Mucosa of descending colon (tissue), 3 donors: ENCODE data around the gene NDRG2. TPM values are rescaled to one million over a fixed set of nuclear protein-coding genes. Genes with fewer than 3 reads are reported as not detected.

ENCODE experiments used
- ATAC-seq: fragments of 200-7000 bp; cut with Tn5 transposase; one replicate; pipeline ENCODE4 v1.9.1; 2020; ENCODE audit warnings: mild to moderate bottlenecking, moderate library complexity
- DNase-seq, 3 donors: peaks; one replicate each; pipeline ENCODE4 v3.0.0-alpha.2; 2020
- H3K36me3 ChIP-seq: fragments of 200-600 bp; one replicate; pipeline ENCODE4 v1.8.0; 2021; ENCODE audit warnings: low read depth, mild to moderate bottlenecking
- H3K4me1 ChIP-seq: fragments of 200-600 bp; one replicate; pipeline ENCODE4 v1.8.0; 2021; ENCODE audit warnings: low read depth, mild to moderate bottlenecking
- H3K4me3 ChIP-seq: fragments of 200-600 bp; one replicate; pipeline ENCODE4 v1.8.0; 2021; ENCODE audit warnings: mild to moderate bottlenecking
- H3K9me3 ChIP-seq: fragments of 200-600 bp; one replicate; pipeline ENCODE4 v1.8.0; 2021; ENCODE audit warnings: mild to moderate bottlenecking
- CTCF ChIP-seq: fragments of 200-600 bp; IDR thresholded peaks from one replicate; pipeline ENCODE4 v1.8.0; 2022; ENCODE audit warnings: antibody characterized with exemption, mild to moderate bottlenecking
- intact Hi-C, 2 donors: fragments of 100-400 bp; cut with DNase I in 1 of 2; cut with micrococcal nuclease in 1 of 2; formaldehyde crosslinking; loops; one replicate each; pipeline versions ENCODE4 v1.11.0 to v1.11.1; 2022; cut with DNase I, micrococcal nuclease
- long read RNA-seq, 2 donors: library from polyadenylated mRNA; unstranded; transcript quantifications; one replicate each; pipeline ENCODE4 v2.0.0, GENCODE V29; 2019 to 2021
- total RNA-seq, 3 donors: library from RNA; stranded (reverse); fragmentation: NEBNext Ultra II Directional in 2 of 3; extraction: Animal tissue kit (Norgen Biotek cat#: 25700) in 2 of 3; gene quantifications; one replicate each; pipeline versions ENCODE4 v1.2.1 to v1.2.4, GENCODE V29; 2021 to 2023
- donor health status: DM: no; HTN: no; CAD: no; lungs with moderate emphysema.
- donor health status: DM: no; HTN: no; CAD: no.
- donor health status: DM: no; HTN: yes; CAD: no.

Gene NDRG2
- total RNA-seq: 100 to 1,000 TPM; 156 to 212 (median 188) TPM
- long read RNA-seq, donor 1, transcript NDRG2-202 (17 exons, 2,122 nt): minor isoform, 26 of 266 reads
- long read RNA-seq, donor 1, transcript NDRG2-227 (15 exons, 1,980 nt): minor isoform, 21 of 266 reads
- long read RNA-seq, donor 1, transcript NDRG2-209 (17 exons, 2,079 nt): major isoform, 33 of 266 reads
- long read RNA-seq, donor 1, transcript NDRG2-211 (16 exons, 2,054 nt): minor isoform, 29 of 266 reads
- long read RNA-seq, donor 1, partial matches to known transcripts: 23 of 266 reads
- long read RNA-seq, donor 1, other reads (novel, unspliced or antisense): 85 of 266 reads
- long read RNA-seq, donor 2, transcript NDRG2-208 (16 exons, 2,022 nt): minor isoform, 5 of 106 reads
- long read RNA-seq, donor 2, transcript NDRG2-209 (17 exons, 2,079 nt): minor isoform, 6 of 106 reads
- long read RNA-seq, donor 2, transcript NDRG2-227 (15 exons, 1,980 nt): major isoform, 17 of 106 reads
- long read RNA-seq, donor 2, partial matches to known transcripts: 9 of 106 reads
- long read RNA-seq, donor 2, other reads (novel, unspliced or antisense): 56 of 106 reads

- Histone ChIP-seq H3K4me1 (peaks cover 12% of the 10 kb centered on the region), H3K9me3 (no peaks in the 10 kb centered on the region), H3K4me3 (peak within 1 kb of the TSS; percentile 39), H3K36me3 (no peaks in the 10 kb centered on the region)
- intact Hi-C loops: no loop called here
- ATAC-seq (peak; percentile 93), DNase-seq (peak; percentile 90 to 92 (median 92))
- TF ChIP-seq CTCF: no peak
Observed at GRCh38 chr14:21024585-21025370, at the start of gene NDRG2. NDRG2 (minus strand) TSS chr14:21025061; CDS start chr14:21023315, 1,746 bp downstream.

- DNase-seq (no peak), ATAC-seq (no peak)
- Histone ChIP-seq H3K4me3 (no peak overlapping the region), H3K36me3 (no peaks in the 10 kb centered on the region), H3K9me3 (no peaks in the 10 kb centered on the region), H3K4me1 (peaks cover 25% of the 10 kb centered on the region)
- no peak for TF ChIP-seq CTCF
- intact Hi-C loops: no loop called here
Observed at GRCh38 chr14:21073921-21074320, 49.1 kb upstream of the NDRG2 start.

GRCh38 chr14:21072781-21073339 is 48.0 kb upstream of the NDRG2 start:
- intact Hi-C loops: no loop called here

GRCh38 chr14:21072031-21072473 is 47.2 kb upstream of the NDRG2 start:
- Histone ChIP-seq H3K36me3 (no peaks in the 10 kb centered on the region), H3K4me3 (no peak overlapping the region), H3K9me3 (no peaks in the 10 kb centered on the region), H3K4me1 (peaks cover 29% of the 10 kb centered on the region)
- no peak for TF ChIP-seq CTCF
- intact Hi-C loops: no loop called here
- ATAC-seq (no peak), DNase-seq (peak in 1 of 3 donors; percentile 25)

More at GRCh38 chr14:21072781-21073339, 48.0 kb upstream of the NDRG2 start:
- H3K36me3 ChIP-seq: no peaks in the 10 kb centered on the region
- H3K9me3 ChIP-seq: no peaks in the 10 kb centered on the region
- peaks cover 29% of the 10 kb centered on the region for H3K4me1 ChIP-seq
- DNase-seq: peak; percentile 66 to 83 (median 72)
- H3K4me3 ChIP-seq: no peak overlapping the region
- peak; percentile 53 for ATAC-seq
- no peak for TF ChIP-seq CTCF
